Measurements from ENCODE around the gene LMO1. TPM values are rescaled to one million over a fixed set of nuclear protein-coding genes. Genes with fewer than 3 reads are reported as not detected.

Gene LMO1
- total RNA-seq, 1 experiment from 2014 or later = 0.27 TPM

GRCh38 chr11:8267831-8268529, 4.3 kb upstream of the LMO1 start:
- Histone ChIP-seq H3K9me2 (ENCODE audit: insufficient read depth) (no peaks in the 10 kb centered on the region), H3K9me3 (ENCODE audit: control insufficient read depth in 1 of 2, insufficient read depth in 1 of 2, low read depth in 1 of 2, low read length in 2 of 2) (no peaks in the 10 kb centered on the region), H3K4me2 (ENCODE audit: low read length) (no peak overlapping the region), H3K9ac (ENCODE audit: low read length) (no peak overlapping the region), H3K79me2 (ENCODE audit: insufficient read depth, low read length) (no peaks in the 10 kb centered on the region), H3K27me3 (ENCODE audit: insufficient read depth, low read length) (no peaks in the 10 kb centered on the region), H3K36me3 (ENCODE audit: control insufficient read depth in 1 of 2, insufficient read depth in 2 of 2, low read length in 2 of 2) (no peaks in the 10 kb centered on the region), H2AFZ (ENCODE audit: low read depth, low read length, poor library complexity, severe bottlenecking) (no peak overlapping the region), H3K4me3 (replicated peaks in 1 of 2; ENCODE audit: low read depth in 1 of 2, low read length in 2 of 2) (no peak overlapping the region), H3K4me1 (ENCODE audit: control insufficient read depth in 1 of 2, insufficient read depth in 2 of 2, low read length in 2 of 2) (peaks cover 5 to 8% of the 10 kb centered on the region in 2 experiments; a peak in 2 of 4 replicates), H3K27ac (ENCODE audit: low read depth, low read length) (no peak overlapping the region), H4K20me1 (ENCODE audit: insufficient read depth) (no peaks in the 10 kb centered on the region)
- TF ChIP-seq EZH2 (IDR thresholded peaks at IDR 0.05) (no peak), YY1 (IDR thresholded peaks at IDR 0.05; ENCODE audit: extremely low read depth, insufficient replicate concordance, low read depth, low read length) (no peak), POLR2A (IDR thresholded peaks at IDR 0.05; ENCODE audit: borderline replicate concordance, extremely low read depth, insufficient read depth, insufficient read length) (no peak), SP1 (IDR thresholded peaks at IDR 0.05; ENCODE audit: low read depth) (no peak), FOSL1 (IDR thresholded peaks at IDR 0.05; ENCODE audit: low read depth) (no peak), CEBPB (IDR thresholded peaks at IDR 0.05; ENCODE audit: low read depth) (no peak), TCF7L2 (IDR thresholded peaks at IDR 0.05; ENCODE audit: borderline replicate concordance, extremely low read depth, insufficient read depth, insufficient read length) (no peak), ZBTB33 (IDR thresholded peaks at IDR 0.05; ENCODE audit: extremely low read depth, insufficient replicate concordance, low read length) (no peak), JUND (IDR thresholded peaks at IDR 0.05) (no peak)
- ChIA-PET CTCF (no interaction called here), POLR2A (no interaction called here), RAD21 (ENCODE audit: low non-redundant PET in 1 of 2, low total read pairs in 2 of 2, uncharacterized antibody in 2 of 2, unreplicated experiment in 2 of 2) (no interaction called here)
- intact Hi-C loops (cut with micrococcal nuclease) = no loop called here
- no peak for DNase-seq (ENCODE audit: low read depth, low spot score)
- no peak for ATAC-seq
- BruUV-seq (replicated peaks) = no TSS peak

Data from HCT116 (cell line).